Urinary bladder (tissue), 4 donors: ENCODE data around the gene PARN. TPM values are rescaled to one million over a fixed set of nuclear protein-coding genes. Genes with fewer than 3 reads are reported as not detected.

Experiments
- DNase-seq: peaks from one replicate; pipeline ENCODE4 v3.0.0-alpha.2; 2015; ENCODE audit errors: extremely low spot score
- H3K27ac ChIP-seq: one replicate; pipeline ENCODE4 v1.5.1; 2013; ENCODE audit warnings: low read depth, mild to moderate bottlenecking, moderate library complexity
- H3K36me3 ChIP-seq: one replicate; pipeline ENCODE4 v1.6.1; 2013; ENCODE audit warnings: mild to moderate bottlenecking, moderate library complexity; ENCODE audit not compliant: insufficient read depth
- H3K4me1 ChIP-seq: one replicate; pipeline ENCODE4 v1.6.1; 2013; ENCODE audit warnings: mild to moderate bottlenecking, moderate library complexity; ENCODE audit not compliant: insufficient read depth
- H3K4me3 ChIP-seq: one replicate; pipeline ENCODE4 v1.5.1; 2013; ENCODE audit warnings: low read depth, low read length
- WGBS: extraction: QIAGEN DNeasy Blood & Tissue Kit; methylation state at CpG from one replicate; pipeline ENCODE4 v1.1.7; 2013; 5-methylcytosine and 5-hydroxymethylcytosine counted together
- polyA plus RNA-seq: library from polyadenylated mRNA; stranded (reverse); fragments of 200-250 nt; gene quantifications from one replicate; pipeline ENCODE4 v1.2.3, GENCODE V29; 2013
- total RNA-seq: library from RNA; depleted of rRNA; stranded (reverse); fragments of >200 nt; gene quantifications from one replicate; pipeline ENCODE4 v1.2.3, GENCODE V29; 2014
- donor health status: healthy with polysubstance abuse.
- donor health status: healthy.

PARN gene
- total and polyA plus RNA-seq, 2 donors: 25.8 to 37.4 TPM

DNA sequence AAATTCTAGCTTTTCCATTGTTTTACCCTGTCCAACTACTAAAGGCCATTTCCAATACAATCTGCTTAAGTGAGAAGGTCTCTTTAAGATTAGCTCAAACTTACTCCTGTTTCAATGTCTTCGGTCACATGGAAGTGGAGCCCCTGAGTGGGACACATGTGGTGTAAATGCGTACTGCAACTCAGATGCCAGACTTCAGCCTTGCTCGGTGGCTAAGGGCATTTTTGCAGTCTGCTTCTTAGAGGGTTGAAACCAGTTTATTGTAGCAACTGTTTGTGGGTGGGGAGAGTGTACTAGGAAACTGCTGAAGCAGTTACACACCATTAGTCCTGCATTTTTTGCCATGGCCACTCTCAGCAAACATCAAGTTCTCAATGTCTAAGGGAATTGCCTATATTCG is 140.6 kb downstream of the PARN start:
- 77% methylated on average over 4 of the region's 4 CpGs for WGBS

DNA sequence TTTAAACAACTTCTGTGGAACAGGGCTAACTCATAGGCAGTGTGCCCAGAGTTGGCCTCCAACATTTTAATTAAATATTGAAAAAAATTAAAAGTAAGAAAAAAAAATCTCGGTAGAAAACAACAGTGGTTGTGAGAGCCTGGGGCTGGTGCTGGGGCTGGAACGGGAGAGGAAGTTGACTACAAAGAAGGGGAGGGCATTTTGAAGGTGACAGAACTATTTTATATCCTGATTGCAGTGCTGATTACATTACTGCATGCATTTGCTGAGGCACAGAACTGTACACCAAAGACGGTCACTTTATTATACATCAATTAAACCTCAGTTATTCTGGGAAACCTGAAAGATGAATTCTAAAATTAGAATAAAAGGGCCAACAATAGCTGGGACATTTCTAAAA is 142.5 kb downstream of the PARN start:
- Histone ChIP-seq H3K36me3 (no peaks in the 10 kb centered on the region), H3K4me1 (no peaks in the 10 kb centered on the region), H3K27ac (no peak overlapping the region), H3K4me3 (no peak overlapping the region)
- DNase-seq: no peak
- WGBS: 34% methylated on average over 3 of the region's 3 CpGs

More for the DNA sequence above, 140.6 kb downstream of the PARN start:
- no peaks in the 10 kb centered on the region for H3K36me3 ChIP-seq
- DNase-seq: no peak
- no peaks in the 10 kb centered on the region for H3K4me1 ChIP-seq
- no peak overlapping the region for H3K27ac ChIP-seq
- H3K4me3 ChIP-seq: no peak overlapping the region

DNA sequence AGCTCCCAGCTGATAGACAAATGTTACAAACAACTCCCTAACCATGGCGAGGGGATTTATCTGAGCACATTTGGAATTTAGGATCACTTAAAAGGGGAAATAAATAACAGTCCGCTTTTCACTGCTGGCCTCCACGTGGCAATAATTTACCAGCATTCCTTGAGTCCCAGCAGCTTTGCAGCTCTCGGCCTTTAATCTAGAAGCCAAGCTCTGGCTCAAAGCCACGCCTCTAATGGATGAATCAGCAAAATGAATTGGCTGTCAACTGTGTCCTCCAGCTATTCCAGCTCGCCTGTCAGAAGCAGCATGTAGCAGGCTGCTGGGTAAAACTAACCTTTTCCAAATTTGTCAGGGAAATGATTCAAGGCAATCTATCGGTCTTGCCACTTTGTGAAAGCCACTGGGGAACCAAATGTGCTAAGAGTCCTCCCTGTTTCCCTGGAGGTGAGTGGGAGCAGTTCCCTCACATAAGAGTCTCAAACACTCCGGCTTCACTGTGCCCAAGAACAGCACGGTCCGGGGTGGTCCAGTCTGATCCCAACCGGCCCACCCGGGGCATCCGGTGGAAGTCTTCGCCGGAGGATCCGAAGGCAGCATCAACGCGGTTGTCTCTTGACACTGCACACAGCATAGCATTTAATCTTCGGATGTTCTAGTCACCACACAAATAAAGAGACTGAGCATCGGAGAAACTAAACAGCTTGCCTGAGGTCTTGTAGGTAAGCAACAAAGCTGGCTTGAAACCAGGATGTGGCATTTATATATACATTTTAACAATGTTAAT is 143.3 kb downstream of the PARN start:
- 9% methylated on average over 20 of the region's 20 CpGs for WGBS
- H3K27ac ChIP-seq: no peak overlapping the region
- no peaks in the 10 kb centered on the region for H3K4me1 ChIP-seq
- no peak overlapping the region for H3K4me3 ChIP-seq
- peak; percentile 29 for DNase-seq
- H3K36me3 ChIP-seq: no peaks in the 10 kb centered on the region

DNA sequence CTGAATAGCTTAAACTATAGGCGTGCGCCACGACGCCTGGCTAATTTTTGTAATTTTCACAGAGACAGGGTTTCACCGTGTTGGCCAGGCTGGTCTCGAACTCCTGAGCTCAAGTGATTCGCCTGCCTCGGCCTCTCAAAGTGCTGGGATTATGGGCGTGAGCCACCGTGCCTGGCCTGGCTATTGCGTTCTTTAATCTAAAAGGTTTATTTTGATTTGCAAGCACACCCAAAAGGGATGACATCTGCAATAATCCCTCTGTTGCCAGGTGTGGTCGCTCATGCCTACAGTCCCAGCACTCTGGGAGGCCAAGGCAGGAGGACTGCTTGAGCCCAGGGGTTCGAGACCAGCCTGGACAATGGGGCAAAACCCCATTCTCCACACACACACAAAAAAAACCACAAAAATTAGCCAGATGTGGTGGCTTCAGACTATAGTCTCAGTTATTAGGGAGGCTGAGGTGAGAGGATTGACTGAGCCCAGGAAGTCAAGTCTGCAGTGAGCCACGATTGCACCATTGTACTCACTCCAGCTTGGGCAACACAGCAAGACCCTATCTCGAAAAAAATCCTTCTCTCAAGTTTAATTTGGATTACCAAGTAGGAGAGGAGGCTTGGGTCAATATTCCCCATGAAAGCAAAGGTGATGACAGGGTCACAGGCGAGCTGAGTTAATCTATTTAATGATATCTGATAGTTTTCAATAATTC is 144.1 kb downstream of the PARN start:
- 87% methylated on average over 16 of the region's 16 CpGs for WGBS
- Histone ChIP-seq H3K36me3 (no peaks in the 10 kb centered on the region), H3K27ac (no peak overlapping the region), H3K4me1 (no peaks in the 10 kb centered on the region), H3K4me3 (no peak overlapping the region)
- no peak for DNase-seq

DNA sequence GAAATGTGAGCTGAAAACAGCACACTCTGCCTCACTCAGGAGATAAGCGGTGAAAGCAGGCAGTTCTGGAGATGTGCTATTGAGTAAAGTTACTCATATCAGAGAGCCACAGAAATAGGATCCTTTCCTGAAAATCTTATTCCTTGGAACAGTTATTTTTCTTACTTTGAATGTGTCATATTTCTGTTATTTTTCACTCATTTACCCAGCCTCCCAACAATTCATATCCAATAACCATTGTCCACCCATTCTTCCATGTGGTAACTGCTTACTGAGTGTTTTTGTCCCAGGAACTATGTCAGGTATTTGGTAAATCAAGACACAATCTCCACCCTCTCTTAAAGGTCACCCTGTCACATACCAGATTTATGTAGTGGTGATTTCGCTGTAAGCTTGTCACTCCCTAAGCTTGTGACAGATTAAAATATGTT is 144.9 kb downstream of the PARN start:
- no peak overlapping the region for H3K4me3 ChIP-seq
- no peak for DNase-seq
- no peaks in the 10 kb centered on the region for H3K36me3 ChIP-seq
- WGBS: 94% methylated on average over 2 of the region's 2 CpGs
- no peak overlapping the region for H3K27ac ChIP-seq
- no peaks in the 10 kb centered on the region for H3K4me1 ChIP-seq

DNA sequence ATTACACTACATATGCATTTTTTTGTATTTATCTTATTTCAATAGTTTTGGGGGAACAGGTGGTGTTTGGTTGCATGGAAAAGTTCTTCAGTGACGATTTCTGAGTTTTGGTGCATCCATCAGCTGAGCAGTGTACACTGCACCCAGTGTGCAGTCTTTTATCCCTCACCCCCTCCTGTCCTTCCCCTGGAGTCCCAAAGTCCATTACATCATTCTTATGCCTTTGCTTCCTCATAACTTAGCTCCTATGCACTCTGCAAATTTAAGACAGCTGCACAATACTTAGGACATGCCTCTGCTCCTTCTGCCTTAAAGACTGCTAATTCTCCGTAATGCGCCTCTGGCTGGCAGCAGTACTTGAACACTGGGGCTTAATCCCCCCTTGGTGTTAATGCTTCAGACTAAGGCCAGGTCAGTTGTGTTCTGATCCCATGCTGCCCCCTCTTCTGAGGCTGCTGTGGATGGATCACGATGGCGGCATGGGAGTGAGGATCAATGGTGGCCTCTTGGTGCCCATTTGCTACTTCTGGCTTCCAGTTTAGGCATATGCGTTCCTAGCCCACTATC is 146.2 kb downstream of the PARN start:
- Histone ChIP-seq H3K36me3 (no peaks in the 10 kb centered on the region), H3K4me3 (no peak overlapping the region), H3K27ac (no peak overlapping the region), H3K4me1 (no peaks in the 10 kb centered on the region)
- WGBS: 96% methylated on average over 6 of the region's 6 CpGs
- no peak for DNase-seq

DNA sequence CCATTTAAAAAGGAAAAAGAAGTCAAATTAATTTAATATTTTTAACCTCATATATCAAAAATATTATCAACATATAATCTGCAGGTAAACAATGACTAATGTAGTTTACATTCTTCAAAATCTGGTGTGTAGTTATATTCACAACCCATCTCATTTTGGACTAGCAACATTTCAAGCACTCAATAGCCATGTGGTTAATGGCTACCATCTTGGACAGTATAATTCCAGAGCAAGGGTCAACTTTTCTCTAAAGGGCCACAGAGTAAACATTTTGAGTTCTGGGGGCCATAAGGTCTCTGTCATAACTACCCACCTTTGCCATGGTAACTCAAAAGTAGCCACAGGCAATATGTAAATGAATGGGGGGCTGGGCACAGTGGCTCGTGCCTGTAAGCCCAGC is 153.9 kb downstream of the PARN start:
- 79% methylated on average over 1 of the region's 1 CpG for WGBS
- Histone ChIP-seq H3K27ac (no peak overlapping the region), H3K4me1 (no peaks in the 10 kb centered on the region), H3K4me3 (no peak overlapping the region), H3K36me3 (no peaks in the 10 kb centered on the region)
- no peak for DNase-seq

DNA sequence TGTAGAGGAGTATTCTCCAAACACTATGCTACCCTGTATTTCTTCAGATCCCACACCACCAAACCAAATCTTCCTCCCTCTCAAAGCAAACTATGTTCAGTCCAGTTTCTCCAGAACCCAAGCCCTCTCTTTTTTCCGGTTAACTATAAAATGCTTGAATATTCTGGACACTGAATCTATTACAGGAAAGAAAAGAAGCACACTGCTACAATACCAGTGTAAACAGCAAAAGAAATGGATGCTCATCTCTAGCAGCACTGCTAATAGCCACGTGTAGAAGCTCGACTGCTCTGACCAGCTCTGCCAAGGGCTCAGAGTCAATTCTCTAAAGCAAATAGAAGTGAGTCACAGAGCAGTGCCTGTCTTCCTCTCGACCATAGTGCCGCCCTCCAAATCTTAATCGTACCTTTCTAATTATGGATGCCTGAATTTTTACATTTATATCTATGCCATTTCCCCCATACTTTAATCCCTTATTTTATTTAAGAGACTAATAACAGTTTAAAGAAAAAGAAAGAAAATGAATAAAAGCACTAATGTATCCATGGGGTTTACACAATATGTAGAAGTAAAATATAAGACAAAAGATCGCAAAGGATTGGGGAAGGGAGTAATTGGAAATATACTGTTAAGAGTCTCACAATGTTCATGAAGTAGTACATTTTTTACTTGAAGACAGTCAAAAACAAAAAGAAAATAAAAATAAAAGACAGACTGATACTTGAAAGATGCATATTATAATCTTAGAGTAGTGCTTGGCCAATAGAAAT is 154.5 kb downstream of the PARN start:
- H3K36me3 ChIP-seq: no peaks in the 10 kb centered on the region
- WGBS: 77% methylated on average over 7 of the region's 7 CpGs
- DNase-seq: no peak
- H3K4me1 ChIP-seq: no peaks in the 10 kb centered on the region
- no peak overlapping the region for H3K27ac ChIP-seq
- no peak overlapping the region for H3K4me3 ChIP-seq

DNA sequence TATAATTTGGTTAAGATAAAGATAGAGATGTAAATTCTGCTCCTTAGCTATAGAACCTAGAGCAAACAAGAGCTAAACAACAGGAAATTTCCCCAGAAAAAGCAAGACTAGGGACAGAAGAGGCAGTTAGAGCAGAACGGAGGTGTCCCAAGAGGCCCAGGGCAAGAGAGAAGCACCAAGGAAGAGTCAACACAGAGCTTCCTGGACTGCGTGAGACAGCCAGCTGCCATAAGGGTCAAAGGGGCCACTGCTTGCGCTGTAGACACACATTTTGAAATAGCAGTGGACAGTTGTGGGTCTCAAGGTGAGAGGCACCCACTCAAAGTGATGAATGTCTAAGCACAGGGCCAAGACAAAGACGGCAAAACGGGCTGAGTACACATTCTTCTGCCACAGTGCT is 156.6 kb downstream of the PARN start:
- no peak for DNase-seq
- H3K27ac ChIP-seq: no peak overlapping the region
- 96% methylated on average over 5 of the region's 5 CpGs for WGBS
- no peaks in the 10 kb centered on the region for H3K36me3 ChIP-seq
- no peak overlapping the region for H3K4me3 ChIP-seq
- H3K4me1 ChIP-seq: no peaks in the 10 kb centered on the region

DNA sequence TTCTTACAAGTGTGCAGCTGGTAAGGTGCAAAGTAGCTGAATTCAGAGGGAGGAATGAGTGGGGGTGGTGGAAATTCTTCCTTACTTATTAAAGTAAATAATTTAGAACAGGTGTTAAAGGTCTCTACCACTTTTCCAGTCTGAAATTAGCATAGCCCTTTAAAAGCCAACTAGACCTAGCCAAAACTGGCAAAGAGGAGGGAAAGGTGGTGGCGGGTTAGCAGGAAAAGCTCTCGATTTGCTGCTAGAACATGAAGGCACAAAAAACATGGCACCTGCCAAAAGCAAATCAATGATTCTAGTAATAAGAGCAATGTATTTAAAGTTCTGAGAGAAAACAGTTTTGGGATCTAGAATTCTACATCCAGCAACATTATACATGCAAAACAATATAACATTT is 157.7 kb downstream of the PARN start:
- WGBS: 94% methylated on average over 2 of the region's 2 CpGs
- Histone ChIP-seq H3K27ac (no peak overlapping the region), H3K4me3 (no peak overlapping the region), H3K4me1 (no peaks in the 10 kb centered on the region), H3K36me3 (no peaks in the 10 kb centered on the region)
- DNase-seq: no peak

DNA sequence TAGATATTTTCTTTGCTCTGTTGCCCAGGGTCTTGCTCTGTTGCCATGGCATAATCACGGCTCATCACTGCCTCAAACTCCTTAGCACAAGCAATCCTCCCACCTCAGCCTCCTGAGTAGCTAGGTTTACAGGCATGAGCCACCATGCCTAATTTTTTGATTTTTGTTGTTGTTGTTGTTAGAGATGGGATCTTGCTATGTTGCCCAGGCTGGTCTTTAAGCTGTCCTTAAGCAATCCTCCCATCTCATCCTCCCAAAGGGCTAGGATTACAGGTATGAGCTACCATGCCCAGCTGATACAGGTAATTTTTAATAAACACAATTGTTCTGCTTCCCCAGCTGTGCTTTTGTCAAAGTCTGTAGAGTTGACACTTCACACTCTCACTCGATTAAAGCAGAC is 159.3 kb downstream of the PARN start:
- DNase-seq: no peak
- WGBS: 93% methylated on average over 2 of the region's 2 CpGs
- no peaks in the 10 kb centered on the region for H3K4me1 ChIP-seq
- no peak overlapping the region for H3K27ac ChIP-seq
- no peaks in the 10 kb centered on the region for H3K36me3 ChIP-seq
- H3K4me3 ChIP-seq: no peak overlapping the region

DNA sequence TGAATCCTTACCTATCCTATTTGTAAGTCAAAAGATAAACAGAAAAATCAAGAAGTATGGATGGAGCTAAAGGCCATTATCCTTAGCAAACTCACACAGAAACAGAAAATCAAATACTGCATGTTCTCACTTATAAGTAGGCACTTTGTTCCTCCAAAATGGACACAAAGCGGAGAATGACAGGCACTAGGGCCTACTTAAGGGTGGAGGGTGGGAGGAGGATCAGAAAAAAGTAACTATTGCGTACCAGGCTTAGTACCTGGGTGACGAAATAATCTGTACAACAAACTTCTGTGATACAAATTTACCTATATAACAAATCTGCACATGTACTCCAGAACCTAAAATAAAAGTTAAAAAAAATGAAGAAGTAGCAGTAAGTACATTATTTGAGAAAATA is 164.3 kb downstream of the PARN start:
- Histone ChIP-seq H3K36me3 (no peaks in the 10 kb centered on the region), H3K27ac (no peak overlapping the region), H3K4me3 (no peak overlapping the region), H3K4me1 (no peaks in the 10 kb centered on the region)
- DNase-seq: no peak
- WGBS: 97% methylated on average over 3 of the region's 3 CpGs

DNA sequence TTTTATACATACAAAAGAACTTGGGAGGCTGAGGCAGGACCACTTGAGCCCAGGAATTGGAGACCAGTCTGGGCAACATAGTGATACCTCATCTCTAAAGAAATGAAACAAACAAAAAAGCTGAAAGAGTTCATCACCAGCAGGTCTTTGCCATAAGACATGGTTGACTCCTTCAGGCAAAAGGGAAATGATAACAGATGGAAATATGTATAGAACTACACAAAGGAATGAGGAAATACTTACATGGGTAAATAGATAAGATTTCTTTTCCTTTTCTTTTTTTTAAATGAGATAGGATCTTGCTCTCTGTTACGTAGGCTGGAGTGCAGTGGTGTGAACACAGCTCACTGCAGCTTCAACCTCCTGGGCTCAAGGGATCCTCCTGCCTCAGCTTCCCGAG is 165.3 kb downstream of the PARN start:
- H3K27ac ChIP-seq: no peak overlapping the region
- 94% methylated on average over 2 of the region's 2 CpGs for WGBS
- H3K36me3 ChIP-seq: no peaks in the 10 kb centered on the region
- H3K4me3 ChIP-seq: no peak overlapping the region
- H3K4me1 ChIP-seq: no peaks in the 10 kb centered on the region
- no peak for DNase-seq
